OCI-LY7 (cell line): ENCODE measurements around the gene ELMO1. TPM values are rescaled to one million over a fixed set of nuclear protein-coding genes. Genes with fewer than 3 reads are reported as not detected.

Experiments
- BruUV-seq: library from RNA; stranded (reverse); fragments of 400-500 nt; replicated peaks from 2 replicates; lab custom pipeline; 2021; lab: Mats Ljungman, UMichigan
- CTCF ChIA-PET: fragments of 300-600 bp; sonication (Branson Sonifier 250); formaldehyde crosslinking; loops from one replicate; lab custom pipeline; 2022; ENCODE audit warnings: antibody characterized with exemption; ENCODE audit not compliant: unreplicated experiment; lab: Charles Lee
- POLR2A ChIA-PET: fragments of 300-600 bp; sonication (Branson Sonifier 250); formaldehyde crosslinking; loops from one replicate; lab custom pipeline; 2022; ENCODE audit warnings: antibody characterized with exemption; lab: Charles Lee
- DNase-seq: peaks from one replicate; pipeline ENCODE4 v3.0.0-alpha.2; 2015; ENCODE audit warnings: low spot score
- H2AFZ ChIP-seq: fragments of 200-600 bp; sonication (generic), shearing (Covaris generic); 2 replicates; pipeline ENCODE4 v1.6.1; 2014; ENCODE audit warnings: mild to moderate bottlenecking, antibody characterized with exemption, low read length, moderate library complexity
- H3K27ac ChIP-seq: fragments of 200-600 bp; sonication (generic); 2 replicates; pipeline ENCODE4 v1.5.1; 2014; ENCODE audit warnings: mixed run types, low read depth, mild to moderate bottlenecking, moderate library complexity, low read length, inconsistent platforms; ENCODE audit not compliant: poor library complexity, severe bottlenecking
- H3K36me3 ChIP-seq: fragments of 200-600 bp; sonication (generic); 2 replicates; pipeline ENCODE4 v1.6.1; 2014; ENCODE audit warnings: mild to moderate bottlenecking, antibody characterized with exemption, low read length, moderate library complexity, mixed read lengths; ENCODE audit not compliant: insufficient read depth
- H3K4me1 ChIP-seq: fragments of 200-600 bp; sonication (generic); 2 replicates; pipeline ENCODE4 v1.5.1; 2014; ENCODE audit warnings: mild to moderate bottlenecking, low read length; ENCODE audit not compliant: insufficient read depth, poor library complexity, severe bottlenecking
- H3K4me2 ChIP-seq: fragments of 200-600 bp; sonication (generic); 2 replicates; pipeline ENCODE4 v1.6.1; 2014; ENCODE audit warnings: mild to moderate bottlenecking, low read length
- H3K4me3 ChIP-seq: fragments of 200-600 bp; sonication (generic); 2 replicates; pipeline ENCODE4 v1.5.1; 2014; ENCODE audit warnings: mild to moderate bottlenecking, low read depth, low read length; ENCODE audit not compliant: poor library complexity, severe bottlenecking
- H3K79me2 ChIP-seq: fragments of 200-600 bp; sonication (generic); 2 replicates; pipeline ENCODE4 v1.6.1; 2016; ENCODE audit warnings: low read depth, mild to moderate bottlenecking, low read length, moderate library complexity, mixed read lengths; ENCODE audit not compliant: insufficient read depth
- H3K9me2 ChIP-seq: fragments of 200-600 bp; sonication (generic); 2 replicates; pipeline ENCODE4 v1.6.1; 2016; ENCODE audit warnings: mild to moderate bottlenecking, low read length, mixed read lengths; ENCODE audit not compliant: insufficient read depth
- H3K9me3 ChIP-seq: fragments of 200-600 bp; sonication (generic); 2 replicates; pipeline ENCODE4 v1.6.1; 2014; ENCODE audit warnings: mild to moderate bottlenecking, mixed run types, low read length, mixed read lengths
- H4K20me1 ChIP-seq: fragments of 200-600 bp; sonication (generic); 2 replicates; pipeline ENCODE4 v1.6.1; 2014; ENCODE audit warnings: mild to moderate bottlenecking, antibody characterized with exemption, low read length, moderate library complexity, mixed read lengths; ENCODE audit not compliant: insufficient read depth
- CTCF ChIP-seq: fragments of 200-600 bp; sonication (generic); conservative IDR thresholded peaks from 2 replicates; pipeline ENCODE4 v1.5.1; 2014; ENCODE audit warnings: mild to moderate bottlenecking, antibody characterized with exemption, low read length, moderate library complexity, mixed read lengths
- EZH2phosphoT487 ChIP-seq: fragments of 200-600 bp; sonication (generic); IDR thresholded peaks from 2 replicates; pipeline ENCODE4 v1.6.1; 2018; ENCODE audit warnings: low read depth, borderline replicate concordance, mild to moderate bottlenecking, mixed run types, antibody characterized with exemption, low read length, moderate library complexity, mixed read lengths
- intact Hi-C: fragments of 100-400 bp; cut with micrococcal nuclease; formaldehyde crosslinking; loops from one replicate; pipeline ENCODE4 v1.10.0; 2022; ENCODE audit not compliant: unreplicated experiment
- total RNA-seq, 2 experiments: library from RNA; depleted of rRNA in 1 of 2; stranded (reverse); fragments of >200 nt in 1 of 2; shearing (Covaris generic) in 1 of 2; gene quantifications; 2 replicates each; pipeline ENCODE4 v1.2.3, GENCODE V29; 2014 to 2022

ELMO1 gene
- total RNA-seq, 2 experiments from 2014 or later: 101 to 103 TPM

- Histone ChIP-seq H3K79me2 (peaks cover 66% of the 10 kb centered on the region), H3K9me3 (peaks cover 7% of the 10 kb centered on the region; the same call in 1 of the 2 replicates), H4K20me1 (peaks cover 25% of the 10 kb centered on the region; the same call in 1 of the 2 replicates), H3K4me2 (peak overlapping the region; percentile 97), H3K9me2 (no peaks in the 10 kb centered on the region), H3K4me1 (peaks cover 71% of the 10 kb centered on the region), H3K36me3 (peaks cover 41% of the 10 kb centered on the region), H2AFZ (no peak overlapping the region), H3K4me3 (peak overlapping the region; percentile 89), H3K27ac (peak overlapping the region; percentile 94)
- peak; percentile 44 for DNase-seq
- BruUV-seq: no TSS peak
- intact Hi-C loops: no loop called here
- no peak for TF ChIP-seq EZH2phosphoT487
- no peak for TF ChIP-seq CTCF
- POLR2A ChIA-PET: interaction anchor here (0.7 to 2.3 kb wide), 6 partner anchors 13 to 106 kb away, joined by 3 to 8 read pairs (median 3); no protein-coding TSS in a partner anchor
- CTCF ChIA-PET: interaction anchor here (0.5 to 0.9 kb wide), 2 partner anchors 12 to 140 kb away, joined by 3 read pairs; no protein-coding TSS in a partner anchor
Observed at GRCh38 chr7:37341033-37341630, 107.5 kb downstream of the ELMO1 start.

- no peak for DNase-seq
- intact Hi-C loops: no loop called here
- Histone ChIP-seq H3K4me3 (peak overlapping the region; percentile 89), H3K79me2 (peaks cover 88% of the 10 kb centered on the region), H3K9me3 (peaks cover 7% of the 10 kb centered on the region; the same call in 1 of the 2 replicates), H3K4me1 (peaks cover 52% of the 10 kb centered on the region), H2AFZ (no peak overlapping the region), H3K4me2 (peak overlapping the region; percentile 97), H3K9me2 (no peaks in the 10 kb centered on the region), H3K36me3 (peaks cover 63% of the 10 kb centered on the region), H3K27ac (peak overlapping the region; percentile 36), H4K20me1 (peaks cover 25% of the 10 kb centered on the region; the same call in 1 of the 2 replicates)
- CTCF ChIA-PET: no interaction called here
- BruUV-seq: no TSS peak
- POLR2A ChIA-PET: no interaction called here
- no peak for TF ChIP-seq EZH2phosphoT487
- TF ChIP-seq CTCF: no peak
Observed at GRCh38 chr7:37338966-37339365, 109.7 kb downstream of the ELMO1 start.

- POLR2A ChIA-PET: interaction anchor here (0.6 to 0.7 kb wide), 3 partner anchors 133 to 1740 kb away, joined by 3 to 5 read pairs (median 4); no protein-coding TSS in a partner anchor
- H3K27ac ChIP-seq: peak overlapping the region; percentile 26
- DNase-seq: peak; percentile 34
Observed at GRCh38 chr7:37337522-37337921, 111.1 kb downstream of the ELMO1 start.

More at GRCh38 chr7:37337522-37337921, 111.1 kb downstream of the ELMO1 start:
- CTCF ChIA-PET: no interaction called here
- Histone ChIP-seq H4K20me1 (peaks cover 25% of the 10 kb centered on the region; the same call in 1 of the 2 replicates), H3K36me3 (peaks cover 77% of the 10 kb centered on the region), H3K9me2 (no peaks in the 10 kb centered on the region), H2AFZ (no peak overlapping the region), H3K79me2 (peaks cover 100% of the 10 kb centered on the region), H3K9me3 (peaks cover 7% of the 10 kb centered on the region; the same call in 1 of the 2 replicates), H3K4me3 (no peak overlapping the region), H3K4me2 (peak overlapping the region; percentile 97), H3K4me1 (peaks cover 40% of the 10 kb centered on the region)
- TF ChIP-seq EZH2phosphoT487 (no peak), CTCF (no peak)
- intact Hi-C loops: no loop called here
- no TSS peak for BruUV-seq
